GM12801 (cell line): ENCODE data around the gene CARMIL1.

Source experiments
- TF ChIP-seq, protein P1 (sequence below): IDR thresholded peaks from one replicate; pipeline ENCODE4 v1.5.1; 2011; ENCODE audit warnings: control low read depth; ENCODE audit not compliant: insufficient read length; ENCODE audit errors: extremely low read depth

CARMIL1 gene

DNA sequence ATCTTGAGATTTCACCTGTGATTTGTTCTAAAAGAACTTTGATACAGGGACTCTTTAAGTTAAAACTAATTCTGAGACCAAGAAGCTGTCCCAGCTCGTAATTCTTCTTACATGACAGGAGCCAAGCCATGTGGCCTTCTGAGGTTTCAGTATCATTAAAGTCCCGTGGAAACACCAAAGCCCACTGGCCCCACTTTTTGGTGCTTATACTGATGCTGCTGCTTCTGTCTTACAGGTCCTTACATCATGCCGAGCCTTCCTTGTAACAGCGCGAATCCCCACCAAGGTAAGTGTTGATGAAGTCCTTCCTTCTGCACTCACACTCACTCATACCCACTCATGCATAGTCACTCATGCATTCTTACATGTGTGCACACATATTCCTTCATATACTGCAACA is 140.7 kb downstream of the CARMIL1 start:
- TF ChIP-seq, protein P1, sequence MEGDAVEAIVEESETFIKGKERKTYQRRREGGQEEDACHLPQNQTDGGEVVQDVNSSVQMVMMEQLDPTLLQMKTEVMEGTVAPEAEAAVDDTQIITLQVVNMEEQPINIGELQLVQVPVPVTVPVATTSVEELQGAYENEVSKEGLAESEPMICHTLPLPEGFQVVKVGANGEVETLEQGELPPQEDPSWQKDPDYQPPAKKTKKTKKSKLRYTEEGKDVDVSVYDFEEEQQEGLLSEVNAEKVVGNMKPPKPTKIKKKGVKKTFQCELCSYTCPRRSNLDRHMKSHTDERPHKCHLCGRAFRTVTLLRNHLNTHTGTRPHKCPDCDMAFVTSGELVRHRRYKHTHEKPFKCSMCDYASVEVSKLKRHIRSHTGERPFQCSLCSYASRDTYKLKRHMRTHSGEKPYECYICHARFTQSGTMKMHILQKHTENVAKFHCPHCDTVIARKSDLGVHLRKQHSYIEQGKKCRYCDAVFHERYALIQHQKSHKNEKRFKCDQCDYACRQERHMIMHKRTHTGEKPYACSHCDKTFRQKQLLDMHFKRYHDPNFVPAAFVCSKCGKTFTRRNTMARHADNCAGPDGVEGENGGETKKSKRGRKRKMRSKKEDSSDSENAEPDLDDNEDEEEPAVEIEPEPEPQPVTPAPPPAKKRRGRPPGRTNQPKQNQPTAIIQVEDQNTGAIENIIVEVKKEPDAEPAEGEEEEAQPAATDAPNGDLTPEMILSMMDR = no peak

DNA sequence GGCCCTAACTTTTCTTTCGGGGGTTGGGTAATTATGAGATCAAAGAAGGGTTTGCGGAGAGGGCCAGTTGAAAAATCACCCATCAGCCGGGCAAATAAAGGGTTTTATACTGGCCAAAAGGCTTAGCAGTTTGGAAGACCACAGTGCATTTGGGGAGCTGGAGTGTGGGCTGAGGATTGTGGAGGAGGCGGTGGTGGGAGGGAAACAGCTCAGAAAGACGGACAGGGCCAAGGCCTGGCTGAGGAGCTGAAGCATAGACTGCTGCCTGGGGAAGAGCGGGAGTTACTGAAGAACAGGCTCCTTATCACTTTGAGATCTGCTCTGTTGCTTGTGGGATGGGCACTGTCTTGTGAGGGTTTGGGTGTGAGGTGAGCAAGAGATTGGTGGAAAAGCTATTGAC is 144.2 kb downstream of the CARMIL1 start:
- TF ChIP-seq, protein P1 = no peak

DNA sequence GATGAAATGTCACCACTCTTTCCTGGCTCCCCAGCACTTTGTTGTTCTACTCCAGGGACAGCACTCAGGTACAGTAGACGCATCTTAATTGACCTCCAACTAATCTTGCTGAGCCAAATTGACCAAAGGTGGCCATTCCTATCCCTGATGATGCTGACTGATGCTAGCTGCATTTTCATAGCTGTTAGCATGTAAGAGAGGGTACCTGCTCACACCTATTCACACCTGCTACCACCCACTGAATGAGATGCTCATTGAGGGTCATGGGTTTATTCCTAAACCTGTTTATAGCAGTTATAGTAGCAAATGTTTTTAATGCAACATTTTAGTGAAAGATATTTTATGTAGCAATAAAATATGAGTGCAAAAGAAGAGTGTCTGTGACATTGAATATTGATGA is 145.1 kb downstream of the CARMIL1 start:
- TF ChIP-seq, protein P1 = no peak

DNA sequence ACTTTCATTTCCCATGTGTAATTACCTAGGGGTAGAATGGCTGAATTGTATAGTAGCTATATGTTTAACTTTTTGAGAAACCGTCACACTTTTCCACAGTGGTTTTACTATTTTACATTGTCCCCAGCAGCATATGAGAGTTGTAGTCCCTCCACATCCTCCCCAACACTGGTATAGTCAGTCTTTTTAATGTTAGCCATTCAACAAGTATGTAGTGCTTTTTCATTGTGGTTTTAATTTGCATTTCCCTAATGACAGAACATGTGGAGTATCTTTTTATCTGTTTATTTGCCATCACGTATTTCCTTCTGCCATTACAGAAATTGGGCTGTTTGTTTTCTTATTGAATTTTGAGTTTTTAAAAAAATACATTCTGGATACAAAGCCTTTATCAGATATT is 148.4 kb downstream of the CARMIL1 start:
- TF ChIP-seq, protein P1 = no peak

DNA sequence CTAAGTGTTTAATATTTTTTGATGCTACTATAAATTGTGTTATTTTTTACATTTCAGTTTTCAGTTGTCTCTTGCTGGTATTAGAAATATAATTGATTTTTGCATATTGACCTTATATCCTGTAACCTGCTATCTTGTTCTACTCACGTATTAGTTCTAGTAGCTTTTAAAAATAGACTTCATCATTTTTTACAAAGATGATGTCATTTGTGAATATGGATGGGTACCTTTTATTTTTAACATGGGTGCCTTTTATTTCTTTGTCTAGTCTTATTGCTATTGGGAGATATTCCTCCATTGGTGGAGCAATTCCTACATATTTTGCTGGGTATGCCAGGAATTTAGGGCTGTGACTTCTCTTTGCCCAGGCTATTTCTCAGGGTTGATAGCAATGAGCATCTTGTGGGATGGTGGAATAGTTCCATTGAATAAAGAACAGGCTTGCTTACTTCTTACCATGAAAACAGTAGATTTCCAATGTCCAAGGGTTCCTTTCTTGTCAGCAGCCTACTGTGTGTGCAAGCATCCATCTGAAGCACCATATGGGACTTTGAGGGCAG is 149.7 kb downstream of the CARMIL1 start:
- TF ChIP-seq, protein P1 = no peak

DNA sequence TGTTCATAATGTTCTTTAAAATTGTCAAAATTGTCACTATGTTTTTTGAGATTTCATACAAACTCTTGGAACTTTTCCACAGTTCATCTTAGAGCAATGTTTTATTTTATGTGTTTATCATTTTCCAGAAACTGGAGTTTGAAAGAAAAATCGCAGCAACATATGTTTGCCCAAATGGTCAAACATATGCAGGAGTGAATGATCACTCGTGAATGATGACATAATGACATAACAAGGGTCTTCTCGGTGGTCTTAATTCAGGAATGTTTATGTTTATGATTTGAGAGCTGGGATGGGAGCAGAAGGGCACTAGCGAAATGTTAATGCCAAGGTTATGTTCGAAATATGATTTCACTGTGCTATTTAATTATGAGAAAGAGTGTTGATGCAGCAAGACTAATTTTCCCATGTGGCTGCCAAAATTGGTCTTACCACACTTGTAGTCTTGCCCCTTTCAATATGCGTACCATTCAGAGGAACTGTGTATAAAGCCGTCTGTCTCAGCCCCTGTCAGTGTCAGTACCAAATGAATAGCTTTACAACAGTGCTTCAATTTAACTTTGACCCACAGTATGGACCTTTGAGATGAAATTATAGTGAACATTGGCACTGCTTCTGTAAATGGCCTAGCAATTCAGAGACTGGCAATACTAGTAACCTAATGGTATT is 152.3 kb downstream of the CARMIL1 start:
- TF ChIP-seq, protein P1 = no peak

DNA sequence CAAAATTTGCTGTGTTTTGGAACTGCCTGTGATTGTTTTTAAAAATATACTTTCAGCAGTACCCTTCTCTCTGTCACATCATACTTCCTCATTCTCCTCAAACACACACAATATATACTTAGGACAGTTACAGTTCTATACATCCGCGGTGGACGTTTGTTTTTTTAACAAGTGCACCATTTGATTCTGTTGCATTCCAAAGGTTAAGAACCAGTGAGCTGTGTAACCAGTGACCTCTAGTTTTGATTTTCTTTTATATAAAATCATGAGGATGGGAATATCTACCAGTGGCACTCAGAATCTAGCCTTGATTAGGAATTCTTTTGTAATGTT is 152.8 kb downstream of the CARMIL1 start:
- TF ChIP-seq, protein P1 = no peak

DNA sequence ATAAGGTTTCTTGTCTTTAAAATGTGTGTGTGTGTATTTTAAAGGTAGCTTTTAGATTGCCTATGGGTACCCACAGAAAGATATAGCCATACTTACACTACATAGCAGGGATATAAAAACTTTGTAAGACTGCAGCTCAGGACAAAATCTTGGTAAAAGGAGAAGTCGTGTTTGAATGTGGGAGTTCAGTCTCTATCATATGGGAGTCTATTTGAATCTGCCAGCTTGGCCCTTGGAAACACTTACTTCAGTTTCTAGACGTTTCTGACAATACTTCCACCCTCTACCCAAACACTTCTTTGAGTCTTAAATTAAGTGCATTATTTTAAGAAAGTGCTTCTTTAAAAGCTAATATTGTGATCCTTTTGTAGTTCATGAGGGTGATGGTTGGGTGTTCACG is 155.7 kb downstream of the CARMIL1 start:
- TF ChIP-seq, protein P1 = no peak
